Osteocyte (in vitro differentiated cells): Measurements from ENCODE around the gene CYSRT1. TPM values are rescaled to one million over a fixed set of nuclear protein-coding genes. Genes with fewer than 3 reads are reported as not detected.

Source experiments
- DNase-seq: peaks from one replicate; pipeline ENCODE4 v3.0.0; 2021; ENCODE audit warnings: mixed read lengths; ENCODE audit not compliant: unreplicated experiment; ENCODE audit errors: extremely low spot score
- H3K27ac Mint-ChIP-seq: one replicate; pipeline ENCODE4 v1.8.0; 2021; ENCODE audit warnings: mild to moderate bottlenecking, mixed read lengths; ENCODE audit not compliant: unreplicated experiment
- H3K27me3 Mint-ChIP-seq: one replicate; pipeline ENCODE4 v1.8.0; 2021; ENCODE audit warnings: mixed read lengths; ENCODE audit not compliant: unreplicated experiment
- H3K36me3 Mint-ChIP-seq: one replicate; pipeline ENCODE4 v1.8.0; 2021; ENCODE audit warnings: mixed read lengths; ENCODE audit not compliant: unreplicated experiment
- H3K4me1 Mint-ChIP-seq: one replicate; pipeline ENCODE4 v1.8.0; 2021; ENCODE audit warnings: mixed read lengths; ENCODE audit not compliant: unreplicated experiment
- H3K4me3 Mint-ChIP-seq: one replicate; pipeline ENCODE4 v1.8.0; 2021; ENCODE audit warnings: mild to moderate bottlenecking, moderate library complexity, mixed read lengths; ENCODE audit not compliant: unreplicated experiment
- H3K9me3 Mint-ChIP-seq: one replicate; pipeline ENCODE4 v1.8.0; 2021; ENCODE audit warnings: mixed read lengths; ENCODE audit not compliant: unreplicated experiment
- total RNA-seq: library from RNA; stranded (reverse); gene quantifications from 2 replicates; pipeline ENCODE4 v1.2.1, GENCODE V29; 2021
- TF ChIP-seq, protein P1 (sequence below): fragments of 200-600 bp; sonication (generic); IDR thresholded peaks from 2 replicates; pipeline ENCODE4 v1.5.0; 2021; ENCODE audit warnings: antibody characterized with exemption, mild to moderate bottlenecking, moderate library complexity

Gene CYSRT1
- total RNA-seq, 1 donor from 2014 or later: 1.7 TPM

DNA sequence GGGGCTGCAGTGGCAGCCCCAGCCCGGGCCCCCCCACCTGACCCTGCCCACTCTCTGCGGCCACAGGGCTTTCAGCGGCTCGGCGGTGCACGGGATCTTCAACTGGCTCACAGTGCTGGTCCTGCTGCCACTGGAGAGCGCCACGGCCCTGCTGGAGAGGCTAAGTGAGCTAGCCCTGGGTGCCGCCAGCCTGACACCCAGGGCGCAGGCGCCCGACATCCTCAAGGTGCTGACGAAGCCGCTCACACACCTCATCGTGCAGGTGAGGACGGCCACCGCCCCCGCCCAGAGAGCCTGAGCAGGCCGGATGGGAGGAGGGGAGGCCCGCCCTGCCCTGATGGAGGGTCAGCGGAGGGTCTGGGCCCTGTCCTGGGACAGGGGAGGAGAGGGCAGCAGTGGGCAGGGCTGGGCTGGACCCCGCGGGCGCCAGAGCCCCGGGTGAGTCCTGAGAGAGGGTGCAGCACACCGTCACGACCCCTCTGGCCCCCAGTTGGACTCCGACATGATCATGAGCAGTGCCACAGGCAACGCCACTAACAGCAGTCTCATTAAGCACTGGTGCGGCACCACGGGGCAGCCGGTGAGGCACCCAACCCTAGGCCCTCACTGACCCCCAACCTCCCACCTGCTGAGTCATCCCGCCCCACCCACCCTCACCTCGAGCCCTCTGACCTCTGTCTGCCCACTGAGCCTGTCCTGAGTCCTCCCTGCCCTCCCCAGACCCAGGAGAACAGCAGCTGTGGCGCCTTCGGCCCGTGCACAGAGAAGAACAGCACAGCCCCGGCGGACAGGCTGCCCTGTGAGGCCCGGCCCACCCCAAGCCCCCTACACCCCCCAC is 8.4 kb downstream of the CYSRT1 start:
- Mint-ChIP-seq H3K9me3 (no peaks in the 10 kb centered on the region), H3K4me1 (peaks cover 1% of the 10 kb centered on the region), H3K36me3 (no peaks in the 10 kb centered on the region), H3K27ac (no peak overlapping the region), H3K4me3 (no peak overlapping the region), H3K27me3 (no peaks in the 10 kb centered on the region)
- DNase-seq: no peak
- TF ChIP-seq, protein P1, sequence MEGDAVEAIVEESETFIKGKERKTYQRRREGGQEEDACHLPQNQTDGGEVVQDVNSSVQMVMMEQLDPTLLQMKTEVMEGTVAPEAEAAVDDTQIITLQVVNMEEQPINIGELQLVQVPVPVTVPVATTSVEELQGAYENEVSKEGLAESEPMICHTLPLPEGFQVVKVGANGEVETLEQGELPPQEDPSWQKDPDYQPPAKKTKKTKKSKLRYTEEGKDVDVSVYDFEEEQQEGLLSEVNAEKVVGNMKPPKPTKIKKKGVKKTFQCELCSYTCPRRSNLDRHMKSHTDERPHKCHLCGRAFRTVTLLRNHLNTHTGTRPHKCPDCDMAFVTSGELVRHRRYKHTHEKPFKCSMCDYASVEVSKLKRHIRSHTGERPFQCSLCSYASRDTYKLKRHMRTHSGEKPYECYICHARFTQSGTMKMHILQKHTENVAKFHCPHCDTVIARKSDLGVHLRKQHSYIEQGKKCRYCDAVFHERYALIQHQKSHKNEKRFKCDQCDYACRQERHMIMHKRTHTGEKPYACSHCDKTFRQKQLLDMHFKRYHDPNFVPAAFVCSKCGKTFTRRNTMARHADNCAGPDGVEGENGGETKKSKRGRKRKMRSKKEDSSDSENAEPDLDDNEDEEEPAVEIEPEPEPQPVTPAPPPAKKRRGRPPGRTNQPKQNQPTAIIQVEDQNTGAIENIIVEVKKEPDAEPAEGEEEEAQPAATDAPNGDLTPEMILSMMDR: no peak

- H3K4me3 Mint-ChIP-seq: no peak overlapping the region
- no peaks in the 10 kb centered on the region for H3K27me3 Mint-ChIP-seq
- no peaks in the 10 kb centered on the region for H3K9me3 Mint-ChIP-seq
Observed at GRCh38 chr9:137234055-137234697, 9.2 kb downstream of the CYSRT1 start.

DNA sequence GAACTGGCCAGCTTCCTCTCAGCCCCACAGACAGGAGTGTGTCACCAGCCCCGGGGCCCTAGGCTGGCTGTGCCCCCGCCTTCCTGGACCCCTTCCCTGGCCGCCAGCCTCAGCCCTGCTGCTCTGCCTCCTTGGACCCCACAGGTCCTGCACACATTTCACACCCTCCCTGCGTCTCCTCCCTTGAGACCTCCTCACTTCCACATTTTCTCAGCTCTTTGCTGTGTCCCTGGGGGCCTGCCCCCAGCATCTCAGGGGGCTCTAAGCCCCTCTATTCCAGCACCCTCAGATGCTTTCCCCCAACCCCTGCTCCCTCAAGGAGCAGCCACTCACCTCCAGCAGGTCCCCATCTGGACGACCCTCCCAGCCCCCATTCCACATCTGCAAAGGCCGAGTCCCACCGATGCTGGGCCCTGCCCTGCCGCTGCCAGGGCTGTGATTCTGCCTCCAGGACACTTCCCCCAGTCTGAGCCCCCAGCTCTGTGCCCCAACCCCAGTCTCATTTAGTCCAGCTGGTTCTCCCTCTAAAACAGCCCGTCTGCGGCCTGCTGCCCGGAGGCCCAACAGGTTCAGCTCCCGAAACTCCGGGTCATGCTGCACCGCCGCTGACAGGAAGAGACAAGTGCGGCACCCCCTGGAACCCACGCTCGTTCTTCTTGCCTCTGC is 9.9 kb downstream of the CYSRT1 start:
- H3K9me3 Mint-ChIP-seq: no peaks in the 10 kb centered on the region
- TF ChIP-seq, protein P1: no peak
- H3K4me3 Mint-ChIP-seq: no peak overlapping the region
- peaks cover 12% of the 10 kb centered on the region for H3K4me1 Mint-ChIP-seq
- H3K27ac Mint-ChIP-seq: no peak overlapping the region
- H3K27me3 Mint-ChIP-seq: no peaks in the 10 kb centered on the region
- no peaks in the 10 kb centered on the region for H3K36me3 Mint-ChIP-seq
- DNase-seq: no peak

More at GRCh38 chr9:137234055-137234697, 9.2 kb downstream of the CYSRT1 start:
- TF ChIP-seq, protein P1: no peak
- no peak for DNase-seq
- Mint-ChIP-seq H3K4me1 (peaks cover 7% of the 10 kb centered on the region), H3K27ac (no peak overlapping the region), H3K36me3 (no peaks in the 10 kb centered on the region)

GRCh38 chr9:137235424-137236237 is 10.7 kb downstream of the CYSRT1 start:
- Mint-ChIP-seq H3K4me1 (peaks cover 14% of the 10 kb centered on the region), H3K9me3 (no peaks in the 10 kb centered on the region), H3K27me3 (no peaks in the 10 kb centered on the region), H3K36me3 (no peaks in the 10 kb centered on the region), H3K4me3 (no peak overlapping the region), H3K27ac (no peak overlapping the region)
- TF ChIP-seq, protein P1: no peak
- DNase-seq: no peak
